ENCODE data around the gene PPIC.

Gene PPIC

DNA sequence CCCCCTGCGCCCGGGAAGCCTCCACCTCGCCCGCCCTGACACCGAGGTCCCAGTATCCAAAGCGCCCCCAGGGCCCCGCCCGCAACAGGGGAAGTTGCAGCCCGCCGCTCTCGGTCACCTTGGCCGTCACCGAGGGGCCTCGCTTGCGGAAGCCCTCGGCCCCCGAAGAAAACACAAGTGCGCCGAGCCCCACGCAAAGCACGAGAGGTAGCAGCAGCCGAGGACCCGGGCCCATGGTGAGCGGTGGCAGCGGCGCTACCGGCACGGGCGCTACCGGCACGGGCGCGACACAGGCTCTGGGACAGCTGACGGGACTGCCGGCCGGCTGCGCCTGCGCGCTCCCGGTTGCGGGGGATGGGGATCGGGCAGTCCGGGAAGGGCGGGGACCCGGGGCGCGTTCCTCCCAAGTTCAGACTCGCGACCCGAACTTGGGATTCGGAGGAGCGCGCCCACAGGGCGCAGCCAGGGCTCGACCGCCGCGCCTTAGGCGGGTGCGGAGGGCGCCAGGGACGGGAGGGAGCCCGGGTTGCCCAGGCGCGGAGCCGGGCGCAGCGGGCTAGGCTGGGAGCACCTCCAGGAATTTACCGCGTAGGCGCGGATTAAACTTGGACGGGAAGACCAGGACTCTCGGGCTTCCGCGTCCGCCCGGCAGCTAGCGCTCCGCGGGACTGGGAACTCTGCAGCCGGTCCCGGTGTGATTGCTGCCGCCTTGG lies at the start of gene PPIC:
Gene PPIC, minus strand, starts transcription at position 335 of the 713 bp plus-strand sequence. Its CDS starts 100 bp downstream, at position 235.
- no peak for DNase-seq

- DNase-seq: no peak
Measured at GRCh38 chr5:123085638-123086286, 49.2 kb upstream of the PPIC start.

- no peak for DNase-seq
Measured at GRCh38 chr5:123084730-123085605, 48.4 kb upstream of the PPIC start.

GRCh38 chr5:123083298-123083697 lies 46.8 kb upstream of the PPIC start:
- DNase-seq: peak; percentile 85

DNA sequence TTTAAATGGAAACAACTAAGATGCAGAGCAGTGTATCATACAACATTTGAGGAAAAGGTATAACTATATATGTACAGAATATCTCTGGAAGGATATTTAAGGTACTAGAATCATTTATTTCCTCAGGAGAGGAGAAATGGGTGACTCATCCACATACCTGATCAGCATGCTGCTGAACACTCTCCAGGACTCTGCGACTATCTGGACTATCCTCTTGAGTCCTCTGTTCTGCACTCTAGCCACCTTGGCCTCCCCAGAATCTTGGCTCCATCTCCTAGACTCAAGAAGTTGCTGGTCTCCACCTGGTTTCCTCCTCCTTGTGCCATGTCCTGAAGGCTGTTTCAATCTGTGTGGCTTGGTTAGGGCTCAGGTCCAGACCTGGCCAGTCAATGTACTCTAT lies 43.7 kb upstream of the PPIC start:
- DNase-seq: no peak

- DNase-seq: no peak
Measured at GRCh38 chr5:123075521-123076163, 39.1 kb upstream of the PPIC start.

DNA sequence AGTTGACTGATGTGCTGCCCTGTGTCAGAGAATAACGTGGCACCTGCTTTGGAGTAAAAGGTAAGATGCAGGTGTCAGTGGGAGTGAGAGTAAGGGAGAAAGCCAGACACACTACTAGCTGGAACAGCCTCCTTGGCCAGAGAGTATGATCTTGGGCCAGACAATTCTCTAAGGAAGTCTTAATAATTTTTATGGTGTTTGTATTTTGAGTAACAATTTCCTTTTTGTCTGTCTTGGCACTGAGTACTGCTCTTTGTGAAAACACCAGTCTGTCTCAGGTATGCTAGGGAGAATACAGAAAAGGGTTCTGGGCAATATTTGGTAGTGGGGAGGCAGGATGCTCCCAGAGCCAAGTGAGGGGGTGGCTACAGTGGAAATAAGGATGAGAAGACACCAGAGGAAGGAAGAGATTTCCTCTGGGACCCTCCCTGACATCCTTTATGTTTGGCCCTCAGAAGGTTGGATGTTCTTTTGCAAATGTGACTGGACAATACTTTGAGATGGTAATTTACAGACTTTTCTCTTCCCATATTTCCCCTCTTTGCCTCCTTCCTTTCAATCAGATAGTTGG lies 31.9 kb upstream of the PPIC start:
- no peak for DNase-seq

DNA sequence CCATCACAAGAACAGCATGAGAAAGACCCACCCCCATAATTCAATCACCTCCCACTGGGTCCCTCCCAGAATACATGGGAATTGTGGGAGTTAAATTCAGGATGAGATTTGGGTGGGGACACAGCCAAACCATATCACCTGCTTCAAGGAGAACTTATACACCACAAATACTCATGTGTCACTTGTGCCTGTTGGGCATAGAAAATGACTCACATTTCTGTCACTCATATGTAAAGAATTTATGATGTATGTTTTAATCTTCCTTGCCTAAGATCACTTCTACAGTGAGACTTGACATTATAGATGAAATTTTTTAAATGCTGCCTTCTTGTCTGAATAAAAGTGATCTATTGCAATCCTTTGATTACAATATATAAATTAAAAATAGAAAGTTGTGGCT lies 29.5 kb upstream of the PPIC start:
- no peak for DNase-seq

GRCh38 chr5:123059455-123059854 lies 22.9 kb upstream of the PPIC start:
- no peak for DNase-seq

DNA sequence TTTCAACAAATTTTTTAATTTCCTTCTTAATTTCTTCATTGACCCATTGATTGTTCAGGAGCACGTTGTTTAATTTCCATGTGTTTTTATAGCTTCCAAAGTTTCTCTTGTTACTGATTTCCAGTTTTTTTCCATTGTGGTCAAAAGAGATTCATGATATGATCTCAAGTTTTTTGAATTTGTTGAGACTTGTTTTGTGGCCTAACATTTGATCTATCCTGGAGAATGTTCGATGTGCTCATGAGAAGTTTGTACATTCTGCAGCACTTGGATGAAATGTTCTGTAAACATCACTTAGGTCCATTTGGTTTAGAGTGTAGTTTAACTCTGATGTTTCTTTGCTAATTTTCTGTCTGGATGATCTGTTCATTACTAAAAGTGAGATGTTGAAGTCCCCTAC lies 14.7 kb upstream of the PPIC start:
- DNase-seq: no peak

- no peak for DNase-seq
Measured at GRCh38 chr5:123047706-123048105, 11.2 kb upstream of the PPIC start.

DNA sequence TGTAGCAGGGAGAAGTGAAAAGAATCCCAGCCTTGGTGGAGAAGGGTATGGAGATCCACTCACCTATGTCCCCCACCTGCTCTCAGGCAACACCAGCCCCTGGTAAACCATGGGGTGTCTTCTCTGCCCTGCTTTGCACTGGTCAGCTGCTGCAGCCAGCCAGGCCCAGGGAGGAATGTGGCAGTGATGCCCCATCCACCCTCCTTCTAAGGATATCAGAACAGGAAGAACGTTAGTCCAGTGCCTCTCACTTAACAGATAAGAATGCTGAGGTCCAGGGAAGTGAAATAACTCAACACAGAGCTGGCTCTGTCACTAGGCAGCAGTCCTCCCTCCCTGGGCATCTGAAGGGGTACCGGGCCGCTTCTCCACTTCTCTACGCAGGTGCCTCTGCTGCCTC lies 9.7 kb upstream of the PPIC start:
- no peak for DNase-seq

DNA sequence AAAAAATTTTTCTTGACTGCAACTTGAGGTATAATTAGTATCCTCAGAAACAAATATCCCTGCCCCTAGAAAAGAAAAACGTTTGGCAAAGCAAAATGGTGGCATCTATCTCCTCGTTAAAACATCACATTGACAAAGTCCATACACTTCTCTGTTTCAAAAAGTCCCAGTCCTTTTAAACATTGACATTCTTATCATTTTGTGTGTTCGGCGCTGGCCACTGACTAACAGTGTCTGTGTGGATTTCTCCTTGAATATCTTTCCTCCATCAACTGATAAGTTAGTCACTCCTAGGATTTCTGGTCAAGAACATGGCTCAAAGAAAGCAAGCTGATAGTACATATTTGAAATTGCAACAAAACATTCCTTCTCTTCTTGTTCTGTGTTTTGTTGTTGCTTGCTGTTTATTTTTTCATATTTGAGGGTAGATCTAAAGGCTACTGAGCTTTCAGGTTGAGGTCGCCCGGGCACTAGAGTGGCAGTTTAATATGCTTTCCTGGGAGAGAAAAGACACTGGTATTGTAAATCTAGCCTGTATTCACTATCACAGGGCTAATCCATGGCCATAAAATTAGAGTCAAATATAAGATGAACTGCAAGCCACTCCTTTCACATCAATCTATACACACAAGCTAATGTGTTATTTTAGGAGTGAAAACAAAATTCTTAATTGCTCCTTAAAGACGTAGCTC lies 8.5 kb upstream of the PPIC start:
- no peak for DNase-seq

- DNase-seq: no peak
Measured at GRCh38 chr5:123039673-123040072, 3.1 kb upstream of the PPIC start.

DNA sequence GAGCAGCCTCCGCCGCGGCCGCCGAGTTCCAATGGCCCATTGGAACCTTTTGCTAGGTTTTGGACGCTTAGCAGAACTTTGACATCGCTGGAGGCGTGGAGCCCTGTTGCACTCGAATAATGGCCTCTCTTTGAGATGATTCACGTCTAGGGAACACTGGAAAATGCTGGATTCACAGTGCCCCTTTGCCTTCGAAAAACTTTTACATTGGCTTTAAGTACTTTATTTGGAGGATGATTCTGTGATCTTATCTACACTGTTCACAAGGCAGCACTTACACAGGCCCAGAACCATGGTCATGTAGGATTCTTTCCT lies 536 bp upstream of the PPIC start:
- DNase-seq: no peak

DNA sequence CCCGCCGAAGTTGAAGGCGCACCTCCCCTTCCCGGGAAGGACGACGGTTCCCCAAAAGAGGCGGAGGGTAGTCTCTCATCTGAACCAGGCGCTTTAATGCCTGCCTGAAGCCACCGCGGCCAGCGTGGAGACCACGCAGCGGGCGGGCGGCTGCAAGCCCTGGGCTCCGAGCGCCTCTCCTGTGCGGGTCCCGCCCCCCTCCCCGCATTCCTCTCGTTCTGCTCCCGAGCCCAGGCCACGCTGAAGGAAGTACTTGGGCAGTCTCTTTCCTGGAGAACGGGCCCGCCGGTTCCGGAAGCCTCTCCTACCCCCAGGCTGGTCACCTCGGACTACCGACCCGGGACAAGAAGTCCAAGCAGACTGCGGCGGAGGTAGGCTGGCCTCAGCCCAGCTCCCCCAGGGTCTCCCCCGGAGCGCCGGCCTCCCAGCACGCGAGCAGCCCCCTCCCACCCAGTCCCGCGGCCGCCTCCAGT lies 571 bp downstream of the PPIC start:
- DNase-seq: no peak

- DNase-seq: no peak
Measured at GRCh38 chr5:123035360-123035917, 1.1 kb downstream of the PPIC start.

- no peak for DNase-seq
Measured at GRCh38 chr5:123033157-123033671, 3.3 kb downstream of the PPIC start.

DNA sequence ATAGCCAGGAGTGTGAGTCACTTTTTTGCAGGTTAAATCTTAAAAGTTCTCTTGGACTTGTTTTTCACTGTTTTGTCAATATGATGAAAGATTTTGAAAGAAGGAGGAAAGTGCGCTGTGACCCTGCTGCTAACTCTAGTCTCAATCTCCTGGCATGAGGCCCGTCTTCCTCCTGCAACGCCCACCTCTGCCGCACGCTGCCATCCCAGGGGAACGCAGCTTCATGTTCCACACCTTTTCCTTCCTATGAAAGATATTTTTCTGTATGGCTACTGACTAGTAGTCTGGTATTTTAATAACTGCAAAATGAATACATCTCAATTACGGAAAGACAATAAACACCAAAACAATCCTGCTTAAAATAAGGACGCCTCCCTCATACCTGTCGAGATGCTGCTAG lies 8.3 kb downstream of the PPIC start:
- DNase-seq: no peak

DNA sequence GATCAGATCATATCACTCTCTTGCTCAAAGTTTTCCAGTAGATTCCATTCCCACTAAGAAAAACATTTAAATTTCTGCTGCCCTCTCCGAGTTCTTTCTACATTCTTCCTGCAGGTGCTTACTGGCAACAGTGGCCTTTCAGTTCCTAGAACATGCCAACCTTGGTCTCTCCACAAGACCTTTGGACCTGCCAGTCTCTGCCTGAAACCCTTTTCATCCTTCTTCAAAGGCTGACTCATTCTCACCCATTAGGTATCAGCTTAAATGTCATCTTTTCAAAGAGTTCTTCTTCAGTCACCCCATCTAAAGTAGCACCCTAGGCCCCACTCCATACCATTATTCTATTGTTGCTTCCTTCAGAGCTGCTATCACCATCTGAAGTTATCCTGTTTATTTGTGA lies 21.8 kb downstream of the PPIC start:
- DNase-seq: no peak

DNA sequence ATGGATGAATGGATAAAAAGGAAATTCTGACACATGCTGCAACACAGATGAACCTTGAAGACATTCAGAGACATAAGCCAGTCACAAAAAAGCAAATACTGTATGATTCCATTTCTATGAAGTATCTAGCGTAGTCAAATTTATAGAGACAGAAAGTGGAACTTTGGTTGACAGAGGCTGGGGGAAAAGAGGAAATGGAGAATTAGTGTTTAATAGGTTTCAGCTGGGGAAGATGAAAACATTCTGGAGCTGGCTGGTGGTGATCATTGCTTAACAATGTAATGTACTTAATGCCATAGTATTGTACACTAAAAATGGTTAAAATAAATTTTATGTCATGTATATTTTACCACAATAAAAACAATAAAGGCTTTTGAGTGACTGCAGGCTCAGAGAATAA lies 24.2 kb downstream of the PPIC start:
- no peak for DNase-seq

DNA sequence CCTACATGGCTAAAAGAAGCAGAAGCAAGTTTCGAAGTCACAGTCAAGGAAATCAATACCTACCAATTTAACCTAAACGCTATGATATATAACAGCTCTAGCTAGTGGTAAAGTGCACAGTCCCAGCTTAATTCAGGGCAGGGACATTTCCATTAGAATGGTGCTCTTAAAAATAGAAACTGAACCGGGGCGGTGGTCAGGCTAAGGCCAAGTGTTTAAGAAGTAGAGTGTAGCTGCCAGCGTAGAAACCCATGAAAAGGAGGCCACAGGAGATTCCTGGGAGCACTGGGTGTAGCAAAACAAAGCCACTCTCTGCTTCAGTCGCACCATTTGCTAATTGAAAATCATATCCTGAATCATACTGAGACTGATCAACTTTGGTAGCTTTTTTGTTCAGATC lies 28.8 kb downstream of the PPIC start:
- no peak for DNase-seq

Measured in NCI-H1694 (cell line).